Measurements from ENCODE around the gene DLEC1.

DNA sequence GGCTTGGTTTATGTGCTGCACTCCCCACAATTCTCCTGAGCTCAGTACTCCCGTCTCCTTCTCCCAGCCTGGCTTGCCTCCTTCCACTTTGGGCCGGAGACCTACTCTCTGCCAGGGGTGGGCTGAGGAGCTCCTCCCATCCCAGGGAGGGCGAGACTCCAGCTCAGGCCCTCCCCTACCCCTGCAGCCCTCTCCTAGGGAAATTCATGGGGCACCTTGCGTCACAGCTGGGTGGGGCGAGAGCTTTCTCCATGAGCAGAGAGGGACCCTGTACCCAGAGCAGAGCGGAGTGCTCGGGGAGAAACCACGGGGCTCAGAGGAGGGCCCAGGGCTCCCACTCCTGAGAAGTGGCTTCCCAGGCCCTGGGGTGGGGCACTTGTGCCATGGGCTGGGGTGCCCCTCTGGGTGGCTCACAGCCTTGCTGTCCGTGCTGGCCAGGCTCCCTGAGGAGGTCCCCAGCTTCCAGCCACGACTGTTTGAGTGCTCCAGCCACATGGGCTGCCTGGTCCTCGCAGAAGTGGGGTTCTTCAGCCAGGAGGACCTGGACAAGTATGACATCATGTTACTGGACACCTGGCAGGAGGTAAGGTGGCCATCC is 35.1 kb upstream of the DLEC1 start:
- TF ChIP-seq TAF1 (IDR thresholded peaks at IDR 0.05; ENCODE audit: low read depth, low read length) = no peak
- no peak for TF ChIP-seq POLR2A (IDR thresholded peaks at IDR 0.05; ENCODE audit: low read depth, low read length)
